Neural cell (in vitro differentiated cells): Measurements from ENCODE around the gene MCC. TPM values are rescaled to one million over a fixed set of nuclear protein-coding genes. Genes with fewer than 3 reads are reported as not detected.

Experiments used
- H2AFZ ChIP-seq: fragments of 200-600, 300-800 bp; sonication (generic), shearing (Covaris generic); 2 replicates; pipeline ENCODE4 v1.6.0; 2014; ENCODE audit warnings: low read depth, mild to moderate bottlenecking, antibody characterized with exemption, low read length, moderate library complexity
- H3F3A ChIP-seq: fragments of 200-600 bp; shearing (Covaris generic); 2 replicates; pipeline ENCODE4 v1.6.1; 2016; ENCODE audit warnings: mild to moderate bottlenecking, moderate library complexity, mixed read lengths, antibody characterized with exemption, low read length; ENCODE audit not compliant: insufficient read depth, poor library complexity, severe bottlenecking
- H3K27ac ChIP-seq: fragments of 200-600, 300-800 bp; sonication (generic), shearing (Covaris generic); 2 replicates; pipeline ENCODE4 v1.5.1; 2014; ENCODE audit warnings: mild to moderate bottlenecking, low read length, moderate library complexity
- H3K27me3 ChIP-seq: fragments of 300-800, 200-600 bp; sonication (generic), shearing (Covaris generic); 2 replicates; pipeline ENCODE4 v1.6.0; 2014; ENCODE audit warnings: mild to moderate bottlenecking, low read depth, low read length, moderate library complexity; ENCODE audit not compliant: insufficient read depth
- H3K36me3 ChIP-seq: fragments of 300-800, 200-600 bp; sonication (generic), shearing (Covaris generic); 2 replicates; pipeline ENCODE4 v1.5.1; 2014; ENCODE audit warnings: mild to moderate bottlenecking, antibody characterized with exemption, low read length, moderate library complexity; ENCODE audit not compliant: insufficient read depth
- H3K4me2 ChIP-seq: fragments of 300-800, 200-600 bp; sonication (generic), shearing (Covaris generic); 2 replicates; pipeline ENCODE4 v1.6.0; 2014; ENCODE audit warnings: mild to moderate bottlenecking, low read length
- H3K4me3 ChIP-seq: fragments of 300-800, 200-600 bp; sonication (generic), shearing (Covaris generic); 2 replicates; pipeline ENCODE4 v1.5.1; 2014; ENCODE audit warnings: mild to moderate bottlenecking, low read length, moderate library complexity
- H3K79me2 ChIP-seq: fragments of 200-600 bp; shearing (Covaris generic); replicated peaks from 2 replicates; pipeline ENCODE4 v1.6.0; 2014; ENCODE audit warnings: mild to moderate bottlenecking, low read length, moderate library complexity; ENCODE audit not compliant: insufficient read depth
- H3K9ac ChIP-seq: fragments of 300-800, 200-600 bp; sonication (generic), shearing (Covaris generic); 2 replicates; pipeline ENCODE4 v1.6.1; 2016; ENCODE audit warnings: mild to moderate bottlenecking, low read length, mixed read lengths
- H3K9me2 ChIP-seq: fragments of 200-600 bp; shearing (Covaris generic); 2 replicates; pipeline ENCODE4 v1.6.1; 2016; ENCODE audit warnings: mild to moderate bottlenecking, low read length, mixed read lengths; ENCODE audit not compliant: insufficient read depth
- H3K9me3 ChIP-seq: fragments of 200-600, 300-800 bp; sonication (generic), shearing (Covaris generic); 2 replicates; pipeline ENCODE4 v1.6.1; 2016; ENCODE audit warnings: mild to moderate bottlenecking, mixed run types, low read length, moderate library complexity, mixed read lengths
- H4K20me1 ChIP-seq: fragments of 200-600 bp; shearing (Covaris generic); 2 replicates; pipeline ENCODE4 v1.6.1; 2016; ENCODE audit warnings: mild to moderate bottlenecking, mixed run types; ENCODE audit not compliant: insufficient read depth
- EP300 ChIP-seq: fragments of 450-650 bp; conservative IDR thresholded peaks from 2 replicates; pipeline ENCODE4 v1.6.1; 2014; ENCODE audit warnings: antibody characterized with exemption, mild to moderate bottlenecking, moderate library complexity; ENCODE audit not compliant: poor library complexity, severe bottlenecking
- EZH2 ChIP-seq: fragments of 200-600, 300-800 bp; shearing (Covaris generic), sonication (generic); IDR thresholded peaks from 2 replicates; pipeline ENCODE4 v1.6.1; 2014; ENCODE audit warnings: antibody characterized with exemption, low read length, borderline replicate concordance, mild to moderate bottlenecking; ENCODE audit not compliant: insufficient read depth, poor library complexity, severe bottlenecking
- MXI1 ChIP-seq: fragments of 450-650 bp; conservative IDR thresholded peaks from 2 replicates; pipeline ENCODE4 v1.6.1; 2014; ENCODE audit warnings: antibody characterized with exemption, mild to moderate bottlenecking; ENCODE audit not compliant: poor library complexity, severe bottlenecking
- POLR2AphosphoS5 ChIP-seq: IDR thresholded peaks from 2 replicates; pipeline ENCODE4 v1.6.1; 2012
- RAD21 ChIP-seq: fragments of 450-650 bp; conservative IDR thresholded peaks from 2 replicates; pipeline ENCODE4 v1.6.1; 2014; ENCODE audit warnings: antibody characterized with exemption, mild to moderate bottlenecking, moderate library complexity
- SMC3 ChIP-seq: fragments of 450-650 bp; conservative IDR thresholded peaks from 2 replicates; pipeline ENCODE4 v1.6.1; 2014; ENCODE audit warnings: antibody characterized with exemption, mild to moderate bottlenecking, moderate library complexity; ENCODE audit not compliant: poor library complexity
- TAF1 ChIP-seq: IDR thresholded peaks from 2 replicates; pipeline ENCODE4 v1.6.1; 2012; ENCODE audit warnings: low read depth
- polyA plus RNA-seq: library from polyadenylated mRNA; depleted of rRNA; stranded (reverse); fragments of >200 nt; gene quantifications from 2 replicates; pipeline ENCODE4 v1.2.3, GENCODE V29; 2014
- TF ChIP-seq, protein P1 (sequence below): fragments of 450-650 bp; IDR thresholded peaks from 2 replicates; pipeline ENCODE4 v1.5.1; 2014; ENCODE audit warnings: antibody characterized with exemption, mild to moderate bottlenecking, moderate library complexity; ENCODE audit not compliant: poor library complexity, severe bottlenecking
- TF ChIP-seq, protein P2 (sequence below): IDR thresholded peaks from 2 replicates; pipeline ENCODE4 v1.6.1; 2012; ENCODE audit warnings: borderline replicate concordance

MCC gene
- polyA plus RNA-seq, 1 donor from 2014 or later = 2.2 TPM

DNA sequence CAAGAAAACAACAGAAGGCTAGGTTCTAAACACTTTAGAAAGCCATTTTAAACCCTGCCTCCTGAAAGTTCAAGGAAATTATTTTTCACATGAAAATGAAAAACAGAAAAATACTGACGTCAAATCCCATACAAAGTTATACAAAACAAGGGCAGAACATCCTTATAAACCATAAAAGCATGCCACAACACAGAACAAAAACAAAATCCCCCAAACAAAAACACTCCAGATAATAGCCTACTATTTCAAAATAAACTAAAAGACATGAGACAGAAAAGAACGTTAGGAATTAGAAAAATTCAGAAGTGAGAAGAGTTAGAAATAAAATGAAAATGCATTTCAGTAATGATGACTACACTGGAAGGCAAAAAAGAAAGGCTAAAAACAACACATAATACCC, 338.0 kb downstream of the MCC start:
- Histone ChIP-seq H3K9me2 (no peaks in the 10 kb centered on the region), H3K79me2 (no peaks in the 10 kb centered on the region), H3K36me3 (no peaks in the 10 kb centered on the region), H2AFZ (no peak overlapping the region), H3K9me3 (no peaks in the 10 kb centered on the region), H3K9ac (no peak overlapping the region), H3K27me3 (no peaks in the 10 kb centered on the region), H3K4me2 (no peak overlapping the region), H4K20me1 (no peaks in the 10 kb centered on the region), H3K27ac (no peak overlapping the region), H3F3A (no peaks in the 10 kb centered on the region), H3K4me3 (no peak overlapping the region)
- TF ChIP-seq TAF1 = no peak
- no peak for TF ChIP-seq POLR2AphosphoS5
- no peak for TF ChIP-seq RAD21
- TF ChIP-seq, protein P1, sequence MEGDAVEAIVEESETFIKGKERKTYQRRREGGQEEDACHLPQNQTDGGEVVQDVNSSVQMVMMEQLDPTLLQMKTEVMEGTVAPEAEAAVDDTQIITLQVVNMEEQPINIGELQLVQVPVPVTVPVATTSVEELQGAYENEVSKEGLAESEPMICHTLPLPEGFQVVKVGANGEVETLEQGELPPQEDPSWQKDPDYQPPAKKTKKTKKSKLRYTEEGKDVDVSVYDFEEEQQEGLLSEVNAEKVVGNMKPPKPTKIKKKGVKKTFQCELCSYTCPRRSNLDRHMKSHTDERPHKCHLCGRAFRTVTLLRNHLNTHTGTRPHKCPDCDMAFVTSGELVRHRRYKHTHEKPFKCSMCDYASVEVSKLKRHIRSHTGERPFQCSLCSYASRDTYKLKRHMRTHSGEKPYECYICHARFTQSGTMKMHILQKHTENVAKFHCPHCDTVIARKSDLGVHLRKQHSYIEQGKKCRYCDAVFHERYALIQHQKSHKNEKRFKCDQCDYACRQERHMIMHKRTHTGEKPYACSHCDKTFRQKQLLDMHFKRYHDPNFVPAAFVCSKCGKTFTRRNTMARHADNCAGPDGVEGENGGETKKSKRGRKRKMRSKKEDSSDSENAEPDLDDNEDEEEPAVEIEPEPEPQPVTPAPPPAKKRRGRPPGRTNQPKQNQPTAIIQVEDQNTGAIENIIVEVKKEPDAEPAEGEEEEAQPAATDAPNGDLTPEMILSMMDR = no peak
- no peak for TF ChIP-seq EZH2
- TF ChIP-seq, protein P2, sequence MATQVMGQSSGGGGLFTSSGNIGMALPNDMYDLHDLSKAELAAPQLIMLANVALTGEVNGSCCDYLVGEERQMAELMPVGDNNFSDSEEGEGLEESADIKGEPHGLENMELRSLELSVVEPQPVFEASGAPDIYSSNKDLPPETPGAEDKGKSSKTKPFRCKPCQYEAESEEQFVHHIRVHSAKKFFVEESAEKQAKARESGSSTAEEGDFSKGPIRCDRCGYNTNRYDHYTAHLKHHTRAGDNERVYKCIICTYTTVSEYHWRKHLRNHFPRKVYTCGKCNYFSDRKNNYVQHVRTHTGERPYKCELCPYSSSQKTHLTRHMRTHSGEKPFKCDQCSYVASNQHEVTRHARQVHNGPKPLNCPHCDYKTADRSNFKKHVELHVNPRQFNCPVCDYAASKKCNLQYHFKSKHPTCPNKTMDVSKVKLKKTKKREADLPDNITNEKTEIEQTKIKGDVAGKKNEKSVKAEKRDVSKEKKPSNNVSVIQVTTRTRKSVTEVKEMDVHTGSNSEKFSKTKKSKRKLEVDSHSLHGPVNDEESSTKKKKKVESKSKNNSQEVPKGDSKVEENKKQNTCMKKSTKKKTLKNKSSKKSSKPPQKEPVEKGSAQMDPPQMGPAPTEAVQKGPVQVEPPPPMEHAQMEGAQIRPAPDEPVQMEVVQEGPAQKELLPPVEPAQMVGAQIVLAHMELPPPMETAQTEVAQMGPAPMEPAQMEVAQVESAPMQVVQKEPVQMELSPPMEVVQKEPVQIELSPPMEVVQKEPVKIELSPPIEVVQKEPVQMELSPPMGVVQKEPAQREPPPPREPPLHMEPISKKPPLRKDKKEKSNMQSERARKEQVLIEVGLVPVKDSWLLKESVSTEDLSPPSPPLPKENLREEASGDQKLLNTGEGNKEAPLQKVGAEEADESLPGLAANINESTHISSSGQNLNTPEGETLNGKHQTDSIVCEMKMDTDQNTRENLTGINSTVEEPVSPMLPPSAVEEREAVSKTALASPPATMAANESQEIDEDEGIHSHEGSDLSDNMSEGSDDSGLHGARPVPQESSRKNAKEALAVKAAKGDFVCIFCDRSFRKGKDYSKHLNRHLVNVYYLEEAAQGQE = no peak
- no peak for TF ChIP-seq SMC3
- TF ChIP-seq EP300 = no peak

DNA sequence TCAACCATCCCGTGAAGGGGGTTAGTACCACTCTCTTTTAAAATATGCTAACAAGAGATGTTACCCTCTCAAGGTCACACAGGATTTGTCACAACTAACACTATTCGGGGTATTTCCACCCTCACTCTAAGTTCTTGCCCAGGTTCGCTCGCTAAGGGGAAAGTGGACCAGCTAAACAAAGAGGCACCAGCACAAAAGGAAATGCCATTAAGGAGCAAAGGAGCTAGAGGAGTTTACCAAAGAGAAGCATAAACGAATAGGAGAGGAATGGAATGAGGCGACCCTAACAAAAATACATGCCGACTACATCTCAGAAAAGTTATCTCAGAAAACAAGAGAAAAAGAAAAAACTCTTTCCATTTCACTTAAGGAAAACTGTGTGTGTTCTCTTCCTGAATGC, 340.7 kb downstream of the MCC start:
- Histone ChIP-seq H3K4me2 (no peak overlapping the region), H3K4me3 (no peak overlapping the region), H3K79me2 (no peaks in the 10 kb centered on the region), H3K27ac (no peak overlapping the region), H3F3A (no peaks in the 10 kb centered on the region), H3K9ac (no peak overlapping the region), H3K9me2 (no peaks in the 10 kb centered on the region), H3K27me3 (no peaks in the 10 kb centered on the region), H3K36me3 (no peaks in the 10 kb centered on the region), H2AFZ (no peak overlapping the region), H3K9me3 (no peaks in the 10 kb centered on the region), H4K20me1 (no peaks in the 10 kb centered on the region)
- TF ChIP-seq EP300 (no peak), SMC3 (no peak), EZH2 (no peak), TAF1 (no peak), RAD21 (no peak), POLR2AphosphoS5 (no peak), MXI1 (no peak)
- TF ChIP-seq, protein P2 = no peak
- TF ChIP-seq, protein P1 = no peak
